Measurements from ENCODE around the gene E2F3.
"Not testable (repeated sequence)": the region's sequence is repeated elsewhere in the genome, so short reads cannot be mapped to it uniquely, and the experiment has no call there.

E2F3 gene

GRCh38 chr6:20458027-20458894, 56.6 kb downstream of the E2F3 start:
- Histone ChIP-seq H3K4me3 (ENCODE audit: insufficient read length, low read depth) (no peak overlapping the region), H3K9me3 (ENCODE audit: insufficient read depth, low read length) (no peaks in the 10 kb centered on the region), H3K9ac (ENCODE audit: insufficient read length, low read depth) (no peak overlapping the region), H3K4me1 (ENCODE audit: insufficient read depth, insufficient read length) (no peaks in the 10 kb centered on the region), H3K27me3 (ENCODE audit: insufficient read depth, insufficient read length) (no peaks in the 10 kb centered on the region), H3K36me3 (ENCODE audit: insufficient read depth, insufficient read length, low read length) (peaks cover 14% of the 10 kb centered on the region)
- DNase-seq (ENCODE audit: low read depth, low spot score): no peak
- TF ChIP-seq ZNF274 (IDR thresholded peaks at IDR 0.05; ENCODE audit: low read depth, low read length) (no peak), SUZ12 (IDR thresholded peaks at IDR 0.05; ENCODE audit: extremely low read depth, insufficient read depth, insufficient read length) (no peak), YY1 (IDR thresholded peaks at IDR 0.05; ENCODE audit: insufficient read depth, insufficient read length) (no peak)

GRCh38 chr6:20459682-20460081, 58.0 kb downstream of the E2F3 start:
- DNase-seq (ENCODE audit: low read depth, low spot score): no peak
- H3K27me3 ChIP-seq (ENCODE audit: insufficient read depth, insufficient read length): no peaks in the 10 kb centered on the region
- H3K4me3 ChIP-seq (ENCODE audit: insufficient read length, low read depth): no peak overlapping the region
- TF ChIP-seq YY1 (IDR thresholded peaks at IDR 0.05; ENCODE audit: insufficient read depth, insufficient read length) (no peak), SUZ12 (IDR thresholded peaks at IDR 0.05; ENCODE audit: extremely low read depth, insufficient read depth, insufficient read length) (no peak), ZNF274 (IDR thresholded peaks at IDR 0.05; ENCODE audit: low read depth, low read length) (no peak)
- H3K9me3 ChIP-seq (ENCODE audit: insufficient read depth, low read length): no peaks in the 10 kb centered on the region
- H3K4me1 ChIP-seq (ENCODE audit: insufficient read depth, insufficient read length): no peaks in the 10 kb centered on the region
- peaks cover 14% of the 10 kb centered on the region for H3K36me3 ChIP-seq (ENCODE audit: insufficient read depth, insufficient read length, low read length)
- H3K9ac ChIP-seq (ENCODE audit: insufficient read length, low read depth): no peak overlapping the region

- TF ChIP-seq YY1 (IDR thresholded peaks at IDR 0.05; ENCODE audit: insufficient read depth, insufficient read length) (no peak), ZNF274 (IDR thresholded peaks at IDR 0.05; ENCODE audit: low read depth, low read length) (no peak), SUZ12 (IDR thresholded peaks at IDR 0.05; ENCODE audit: extremely low read depth, insufficient read depth, insufficient read length) (no peak)
- no peak for DNase-seq (ENCODE audit: low read depth, low spot score)
- Histone ChIP-seq H3K4me1 (ENCODE audit: insufficient read depth, insufficient read length) (no peaks in the 10 kb centered on the region), H3K36me3 (ENCODE audit: insufficient read depth, insufficient read length, low read length) (peaks cover 10% of the 10 kb centered on the region), H3K4me3 (ENCODE audit: insufficient read length, low read depth) (no peak overlapping the region), H3K9me3 (ENCODE audit: insufficient read depth, low read length) (no peaks in the 10 kb centered on the region), H3K27me3 (ENCODE audit: insufficient read depth, insufficient read length) (no peaks in the 10 kb centered on the region), H3K9ac (ENCODE audit: insufficient read length, low read depth) (no peak overlapping the region)
These were observed 59.9 kb downstream of the E2F3 start for GRCh38 chr6:20461576-20461975.

- H3K9ac ChIP-seq (ENCODE audit: insufficient read length, low read depth): no peak overlapping the region
- DNase-seq (ENCODE audit: low read depth, low spot score): no peak
- H3K27me3 ChIP-seq (ENCODE audit: insufficient read depth, insufficient read length): no peaks in the 10 kb centered on the region
- TF ChIP-seq SUZ12 (IDR thresholded peaks at IDR 0.05; ENCODE audit: extremely low read depth, insufficient read depth, insufficient read length) (no peak), YY1 (IDR thresholded peaks at IDR 0.05; ENCODE audit: insufficient read depth, insufficient read length) (no peak), ZNF274 (IDR thresholded peaks at IDR 0.05; ENCODE audit: low read depth, low read length) (no peak)
- H3K4me3 ChIP-seq (ENCODE audit: insufficient read length, low read depth): no peak overlapping the region
- H3K9me3 ChIP-seq (ENCODE audit: insufficient read depth, low read length): no peaks in the 10 kb centered on the region
- H3K36me3 ChIP-seq (ENCODE audit: insufficient read depth, insufficient read length, low read length): peaks cover 12% of the 10 kb centered on the region
- H3K4me1 ChIP-seq (ENCODE audit: insufficient read depth, insufficient read length): no peaks in the 10 kb centered on the region
These were observed 61.7 kb downstream of the E2F3 start for GRCh38 chr6:20463396-20463795.

- Histone ChIP-seq H3K9me3 (ENCODE audit: insufficient read depth, low read length) (no peaks in the 10 kb centered on the region), H3K4me1 (ENCODE audit: insufficient read depth, insufficient read length) (no peaks in the 10 kb centered on the region), H3K27me3 (ENCODE audit: insufficient read depth, insufficient read length) (no peaks in the 10 kb centered on the region), H3K4me3 (ENCODE audit: insufficient read length, low read depth) (no peak overlapping the region), H3K36me3 (ENCODE audit: insufficient read depth, insufficient read length, low read length) (peaks cover 14% of the 10 kb centered on the region), H3K9ac (ENCODE audit: insufficient read length, low read depth) (no peak overlapping the region)
- no peak for TF ChIP-seq SUZ12 (IDR thresholded peaks at IDR 0.05; ENCODE audit: extremely low read depth, insufficient read depth, insufficient read length)
- TF ChIP-seq YY1 (IDR thresholded peaks at IDR 0.05; ENCODE audit: insufficient read depth, insufficient read length): no peak
- no peak for TF ChIP-seq ZNF274 (IDR thresholded peaks at IDR 0.05; ENCODE audit: low read depth, low read length)
- DNase-seq (ENCODE audit: low read depth, low spot score): no peak
These were observed 62.4 kb downstream of the E2F3 start for GRCh38 chr6:20464041-20464440.

GRCh38 chr6:20464847-20465246, 63.2 kb downstream of the E2F3 start:
- peaks cover 11% of the 10 kb centered on the region for H3K36me3 ChIP-seq (ENCODE audit: insufficient read depth, insufficient read length, low read length)
- TF ChIP-seq SUZ12 (IDR thresholded peaks at IDR 0.05; ENCODE audit: extremely low read depth, insufficient read depth, insufficient read length): no peak
- TF ChIP-seq YY1 (IDR thresholded peaks at IDR 0.05; ENCODE audit: insufficient read depth, insufficient read length): no peak
- TF ChIP-seq ZNF274 (IDR thresholded peaks at IDR 0.05; ENCODE audit: low read depth, low read length): no peak
- H3K9me3 ChIP-seq (ENCODE audit: insufficient read depth, low read length): no peaks in the 10 kb centered on the region
- H3K4me3 ChIP-seq (ENCODE audit: insufficient read length, low read depth): no peak overlapping the region
- DNase-seq (ENCODE audit: low read depth, low spot score): no peak
- H3K9ac ChIP-seq (ENCODE audit: insufficient read length, low read depth): no peak overlapping the region
- H3K4me1 ChIP-seq (ENCODE audit: insufficient read depth, insufficient read length): no peaks in the 10 kb centered on the region
- no peaks in the 10 kb centered on the region for H3K27me3 ChIP-seq (ENCODE audit: insufficient read depth, insufficient read length)

- H3K4me1 ChIP-seq (ENCODE audit: insufficient read depth, insufficient read length); H3K9me3 ChIP-seq (ENCODE audit: insufficient read depth, low read length); H3K36me3 ChIP-seq (ENCODE audit: insufficient read depth, insufficient read length, low read length); H3K4me3 ChIP-seq (ENCODE audit: insufficient read length, low read depth); H3K9ac ChIP-seq (ENCODE audit: insufficient read length, low read depth); H3K27me3 ChIP-seq (ENCODE audit: insufficient read depth, insufficient read length); DNase-seq (ENCODE audit: low read depth, low spot score): not testable (repeated sequence)
These were observed 63.9 kb downstream of the E2F3 start for GRCh38 chr6:20465616-20466015.
